Activated gamma-delta T cell treated with anti-CD3 and anti-CD28 coated beads, Interleukin-2, amount 50 U/mL, for 16 hours (primary cell): ENCODE data around the gene ITPRIPL2.

Experiments used
- DNase-seq: peaks from one replicate; pipeline ENCODE4 v3.0.0-alpha.2; 2020; ENCODE audit warnings: low read depth

The ITPRIPL2 gene

DNA sequence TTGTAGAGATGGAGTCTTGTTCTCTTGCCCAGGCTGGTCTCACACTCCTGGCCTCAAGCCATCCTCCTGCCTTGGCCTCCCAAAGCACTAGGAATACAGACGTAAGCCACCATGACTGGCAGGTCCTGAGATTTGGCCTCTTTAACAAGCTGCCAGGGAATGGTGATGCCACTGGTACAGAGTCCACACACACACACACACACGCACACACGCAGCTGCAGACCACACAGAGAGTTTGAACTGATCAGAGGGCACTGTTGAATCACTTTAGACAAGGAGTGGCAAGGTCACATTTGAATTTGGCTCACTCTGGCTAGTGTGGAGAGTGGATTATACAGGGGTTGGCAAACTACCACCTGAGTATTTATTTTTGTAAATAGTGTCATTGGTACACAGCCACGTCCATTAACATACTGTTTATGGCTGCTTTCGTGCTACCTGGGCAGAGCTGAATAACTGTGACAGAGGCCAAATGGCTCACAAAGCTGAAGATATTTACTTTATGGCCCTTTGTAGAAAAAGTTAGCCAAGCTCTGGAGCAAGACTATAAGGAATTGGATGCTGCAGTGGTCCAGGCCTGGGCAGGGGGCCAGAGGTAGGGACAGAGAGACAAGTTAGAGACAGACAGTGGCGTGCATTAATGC lies 9.9 kb downstream of the ITPRIPL2 start:
- DNase-seq: no peak

DNA sequence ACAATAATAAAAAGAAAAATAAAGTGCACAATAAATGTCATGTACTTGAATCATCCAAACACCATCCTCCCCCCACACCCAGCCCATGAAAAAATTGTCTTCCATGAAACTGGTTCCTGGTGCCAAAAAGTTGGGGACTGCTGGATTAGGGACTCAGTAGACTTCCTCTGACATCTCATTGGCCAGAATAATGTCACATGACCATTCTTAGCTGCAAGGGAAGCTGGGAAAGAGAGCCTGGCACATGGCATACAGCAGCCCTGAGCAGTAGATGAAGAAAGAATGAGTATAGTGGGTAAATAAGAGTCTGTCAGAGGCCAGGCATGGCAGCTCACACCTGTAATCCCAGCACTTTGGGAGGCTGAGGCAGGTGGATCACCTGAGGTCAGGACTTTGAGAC lies 12.5 kb downstream of the ITPRIPL2 start:
- no peak for DNase-seq

- no peak for DNase-seq
Observed at GRCh38 chr16:19127205-19127604, 13.4 kb downstream of the ITPRIPL2 start.

- DNase-seq: no peak
Observed at GRCh38 chr16:19127674-19128131, 13.9 kb downstream of the ITPRIPL2 start.

- no peak for DNase-seq
Observed at GRCh38 chr16:19128454-19129200, 14.9 kb downstream of the ITPRIPL2 start.

GRCh38 chr16:19130385-19130784 lies 16.6 kb downstream of the ITPRIPL2 start:
- DNase-seq: no peak

DNA sequence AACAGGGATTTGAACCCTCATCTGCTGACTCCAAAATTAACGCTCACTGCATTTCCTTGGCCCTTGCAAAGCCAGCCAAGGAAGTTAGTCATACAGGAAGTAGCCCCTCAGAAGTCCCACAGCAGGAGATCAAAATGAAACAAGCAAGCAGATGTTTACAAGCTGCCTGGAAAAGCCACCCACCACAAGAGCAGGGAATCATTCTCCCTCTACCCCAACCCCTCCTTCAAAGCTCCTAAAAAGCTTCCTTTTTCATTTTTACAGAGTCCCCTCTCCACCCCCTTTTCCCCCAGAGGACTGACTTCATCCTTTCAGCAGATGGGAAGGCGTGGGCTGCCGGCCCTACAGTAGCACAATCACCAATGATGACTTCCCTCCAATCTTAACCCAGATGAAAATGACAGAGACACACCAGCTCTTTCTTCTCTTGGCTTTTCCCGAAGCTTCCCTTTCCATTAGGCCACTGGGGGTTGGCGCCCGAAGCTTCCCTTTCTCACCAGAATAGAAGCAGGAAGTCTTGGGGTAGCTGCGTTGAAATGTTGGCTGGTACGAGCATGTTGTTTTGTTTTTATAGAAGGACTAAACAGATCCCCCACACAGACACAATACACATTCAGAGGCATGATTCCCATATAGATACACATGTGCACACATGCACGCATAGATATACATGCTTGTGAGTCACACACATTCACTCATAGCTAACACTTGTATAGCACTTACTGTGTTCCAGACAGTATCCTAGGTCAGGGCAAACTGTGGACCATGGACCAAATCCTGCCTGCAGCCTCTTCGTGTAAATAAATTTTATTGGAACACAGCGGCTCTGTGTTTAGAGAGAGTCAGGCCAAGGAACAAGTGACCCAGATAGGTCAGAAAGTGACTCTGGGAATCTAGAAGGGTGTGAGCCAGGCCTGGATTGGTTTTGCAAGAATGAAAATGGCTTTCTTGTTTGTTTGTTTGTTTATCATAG lies 17.4 kb downstream of the ITPRIPL2 start:
- no peak for DNase-seq

- DNase-seq: no peak
Observed at GRCh38 chr16:19131825-19132218, 18.1 kb downstream of the ITPRIPL2 start.

DNA sequence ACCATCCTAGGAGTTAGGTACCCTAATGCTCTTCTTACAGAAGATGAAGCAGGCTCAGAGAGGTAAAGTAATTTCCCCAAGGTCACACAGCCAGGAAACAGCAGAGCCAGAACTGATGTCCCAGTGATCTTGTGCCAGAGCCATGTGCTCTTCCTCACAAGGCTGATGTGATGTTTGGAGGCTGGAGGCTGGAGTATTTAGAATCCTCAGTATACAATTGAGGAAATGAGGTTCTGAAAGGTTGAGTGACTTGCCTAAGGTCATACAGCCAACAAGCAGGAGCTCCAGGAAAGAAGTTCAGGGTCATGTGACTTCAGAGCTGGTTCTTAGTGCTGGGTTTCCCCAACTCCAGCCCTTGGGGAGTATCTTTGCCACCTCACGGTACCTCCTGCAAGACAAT lies 18.5 kb downstream of the ITPRIPL2 start:
- DNase-seq: no peak

DNA sequence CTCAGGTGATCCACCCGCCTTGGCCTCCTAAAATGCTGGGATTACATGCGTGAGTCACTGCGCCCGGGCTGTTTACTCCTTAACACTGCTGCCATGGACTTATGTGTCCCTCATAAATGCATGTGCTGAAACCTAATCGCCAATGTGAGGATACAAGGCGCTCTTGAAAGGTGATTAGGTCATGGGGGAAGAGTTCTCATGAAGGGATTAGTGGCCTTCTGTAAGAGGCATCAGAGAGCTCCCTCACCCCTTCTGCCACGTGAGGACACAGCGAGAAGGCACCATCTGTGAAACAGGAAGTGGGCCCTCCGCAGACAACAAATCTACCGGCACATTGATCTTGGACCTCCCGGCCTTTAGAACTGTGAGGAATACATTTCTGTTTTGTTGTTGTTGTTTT lies 19.1 kb downstream of the ITPRIPL2 start:
- DNase-seq: no peak

DNA sequence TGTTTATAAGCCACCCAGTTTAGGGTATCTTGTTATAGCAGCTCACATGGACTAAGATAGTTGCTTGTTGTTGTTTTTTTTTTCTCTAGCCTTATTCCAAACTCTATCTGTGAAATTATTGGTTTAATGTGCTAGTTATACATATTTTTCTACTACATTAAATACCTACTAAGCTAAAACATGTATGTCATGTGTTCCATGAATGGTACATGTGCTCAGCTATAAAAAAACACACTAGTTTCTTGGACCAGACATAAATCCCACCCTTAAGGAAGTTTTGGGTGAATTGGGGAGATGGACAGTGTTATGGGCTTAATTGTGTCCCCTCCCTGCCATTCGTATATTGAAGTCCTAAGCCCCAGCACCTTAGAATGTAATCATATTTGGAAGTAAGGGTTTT lies 19.8 kb downstream of the ITPRIPL2 start:
- DNase-seq: no peak

GRCh38 chr16:19135201-19135842 lies 21.6 kb downstream of the ITPRIPL2 start:
- no peak for DNase-seq

GRCh38 chr16:19135896-19136438 lies 22.2 kb downstream of the ITPRIPL2 start:
- DNase-seq: no peak

DNA sequence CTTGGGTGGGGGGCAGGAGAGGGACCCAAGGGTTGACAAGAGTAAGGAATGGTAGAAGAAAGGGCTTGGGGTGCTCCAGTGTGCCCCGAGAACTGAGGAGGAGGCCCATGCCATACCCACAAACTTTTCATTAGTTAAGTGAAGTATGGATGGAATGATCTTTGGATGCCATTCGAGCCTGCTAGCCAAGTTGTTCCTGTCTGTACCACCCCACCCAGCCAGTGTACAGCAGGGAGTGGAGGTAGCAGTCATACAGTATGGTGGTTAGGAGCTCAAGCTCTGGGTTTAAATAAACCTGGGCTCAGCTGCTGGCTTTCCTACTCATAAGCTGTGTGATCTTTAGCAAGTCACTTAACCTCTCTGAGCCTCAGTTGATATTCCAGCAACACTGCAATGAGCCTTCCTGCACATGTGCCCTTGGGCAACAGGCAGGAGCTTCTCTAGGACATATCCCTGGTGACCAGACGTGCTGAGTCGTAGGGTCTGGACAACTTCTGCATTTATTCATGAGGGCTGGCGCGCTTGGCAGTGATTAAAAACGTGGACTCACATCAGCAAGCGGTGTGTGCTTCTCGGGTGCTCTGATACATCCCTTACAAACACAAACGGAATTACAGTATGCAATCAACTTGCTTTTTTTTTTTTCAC lies 22.9 kb downstream of the ITPRIPL2 start:
- no peak for DNase-seq

DNA sequence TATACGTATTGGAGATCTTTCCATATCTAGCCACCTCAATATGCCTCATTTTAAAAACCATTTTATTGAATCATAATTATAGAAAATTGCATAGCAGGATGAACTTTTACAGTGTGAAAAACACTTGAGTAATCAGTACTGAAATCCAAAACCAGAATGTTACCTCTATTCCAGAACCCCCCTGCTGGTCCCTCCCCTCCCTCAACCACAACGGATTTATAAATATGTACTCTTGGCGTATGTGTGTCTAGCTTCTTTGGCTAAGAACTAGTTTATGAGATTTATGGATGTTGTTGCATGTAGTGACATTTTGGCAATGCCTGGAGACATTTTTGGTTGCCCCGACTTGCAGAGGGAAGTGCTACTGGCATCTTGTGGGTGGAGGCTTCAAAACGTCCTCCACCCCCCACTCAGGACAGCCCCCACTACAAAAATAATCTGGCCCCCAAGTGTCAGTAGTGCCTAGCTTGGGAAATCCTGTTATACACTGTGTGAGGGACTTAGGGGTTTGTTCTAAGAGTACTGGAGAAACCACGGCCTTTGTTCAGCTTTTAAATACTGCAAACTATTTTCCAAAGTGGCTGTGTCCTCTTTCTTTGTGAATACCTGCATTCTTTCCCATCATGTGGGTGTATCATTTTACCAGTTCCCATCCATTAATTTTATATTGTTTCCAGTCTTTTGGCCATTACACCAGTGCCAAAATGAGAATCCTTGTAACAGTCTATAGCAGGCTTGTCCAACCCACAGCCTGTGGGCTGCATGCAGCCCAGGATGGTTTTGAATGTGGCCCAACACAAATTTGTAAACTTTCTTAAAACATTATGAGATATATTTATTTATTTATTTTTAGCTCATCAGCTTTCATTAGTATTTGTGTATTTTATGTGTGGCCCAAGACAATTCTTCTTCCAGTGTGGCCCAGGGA lies 23.7 kb downstream of the ITPRIPL2 start:
- DNase-seq: no peak

DNA sequence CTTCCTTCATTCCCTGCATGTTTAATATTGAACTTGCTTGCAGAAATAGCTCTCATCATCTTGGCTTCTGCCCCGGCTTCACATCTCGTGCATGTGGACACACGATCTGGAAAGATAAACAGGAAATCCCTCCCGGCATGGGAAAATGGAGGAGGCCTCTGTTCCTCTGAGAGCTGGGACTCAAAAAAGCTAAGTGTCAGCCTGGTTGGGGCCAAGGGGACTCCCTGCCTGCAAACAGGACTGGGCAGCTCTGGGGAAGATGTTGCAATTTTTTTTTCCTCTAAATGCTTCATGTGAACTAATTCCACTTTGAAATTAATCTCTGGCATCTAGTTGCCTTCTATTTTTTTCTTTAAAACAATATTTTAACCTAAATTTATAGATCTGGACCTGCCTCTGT lies 24.8 kb downstream of the ITPRIPL2 start:
- no peak for DNase-seq

DNA sequence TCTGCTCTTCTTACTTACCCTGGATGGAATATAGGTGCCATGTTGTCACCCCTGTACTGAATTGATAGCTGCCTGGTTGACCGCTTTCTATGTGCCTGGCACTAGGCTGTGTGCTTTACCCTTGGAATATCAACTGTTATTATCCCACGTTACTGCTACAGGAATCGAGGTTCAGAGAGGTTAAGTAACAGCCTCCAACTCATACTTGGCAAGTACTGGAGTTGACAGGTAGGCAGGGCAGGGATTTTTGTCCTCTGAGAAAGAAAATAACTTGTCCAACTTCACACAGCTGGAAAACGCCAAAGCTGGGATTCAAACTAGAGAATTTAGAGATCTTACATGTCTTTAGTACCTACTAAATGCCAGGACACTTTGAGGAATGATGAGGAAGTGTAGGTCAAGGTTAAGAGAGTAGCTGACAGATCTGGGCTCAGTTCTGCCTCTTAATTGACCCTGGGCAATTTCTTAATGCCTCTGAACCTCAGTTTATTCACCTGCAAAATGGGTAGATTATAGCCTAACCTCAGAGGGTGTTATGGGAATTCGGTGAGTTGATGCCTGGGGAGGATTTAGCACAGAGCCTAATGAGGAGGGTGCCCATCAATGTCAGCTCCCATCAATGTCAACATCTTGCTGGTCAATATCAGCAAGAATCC lies 25.8 kb downstream of the ITPRIPL2 start:
- DNase-seq: no peak

DNA sequence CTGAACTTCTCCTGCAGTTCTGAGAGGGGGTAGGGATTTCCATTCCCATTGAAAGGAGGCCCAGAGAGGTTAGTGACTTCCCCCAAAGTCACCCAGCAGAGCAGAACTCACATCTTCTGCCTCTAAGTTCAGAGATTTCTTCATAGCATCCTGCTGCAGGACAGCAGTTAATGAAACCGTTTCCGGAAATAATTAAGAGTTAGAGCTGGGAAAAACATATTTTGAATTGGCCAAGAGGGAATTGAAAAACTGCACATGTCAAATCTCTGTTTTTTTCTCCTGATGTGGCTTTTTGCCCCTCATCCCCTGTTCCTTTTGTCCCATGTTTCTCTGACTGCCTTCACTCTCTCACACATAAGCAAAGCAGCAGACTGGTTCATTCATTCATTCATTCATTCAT lies 26.6 kb downstream of the ITPRIPL2 start:
- DNase-seq: no peak

DNA sequence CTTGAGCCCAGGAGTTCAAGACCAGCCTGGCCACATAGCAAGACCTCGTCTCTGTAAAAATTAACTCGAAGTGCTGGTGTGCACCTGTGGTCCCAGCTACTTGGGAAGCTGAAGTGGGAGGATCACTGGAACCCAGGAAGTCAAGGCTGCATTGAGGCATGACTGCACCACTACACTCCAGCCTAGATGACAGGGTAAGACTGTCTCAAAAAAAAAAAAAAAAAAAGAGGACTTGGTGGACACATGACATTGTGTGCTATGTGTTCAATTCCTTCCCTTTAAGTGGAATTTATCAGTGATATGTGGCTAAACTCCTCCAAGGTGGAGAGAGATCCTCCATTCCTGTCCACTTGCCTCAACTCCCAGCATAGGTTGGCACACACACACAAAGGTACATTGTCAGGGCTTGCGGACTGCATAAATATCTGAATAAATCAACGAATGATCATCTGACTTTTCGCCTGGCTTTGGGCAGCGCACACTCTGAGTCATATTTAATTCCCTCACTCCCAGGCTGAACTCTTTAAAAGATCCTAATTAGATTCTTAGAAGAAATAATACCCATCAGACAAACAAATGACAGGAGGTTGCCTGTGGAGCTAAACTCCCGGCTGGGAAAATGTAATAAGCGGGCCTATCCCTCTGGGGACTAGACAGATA lies 29.3 kb downstream of the ITPRIPL2 start:
- DNase-seq: no peak
